Adrenal gland (tissue), 12 donors: ENCODE measurements around the gene ST3GAL6. TPM values are rescaled to one million over a fixed set of nuclear protein-coding genes. Genes with fewer than 3 reads are reported as not detected.

Experiments used
- DNase-seq, 7 donors: peaks; one replicate each; pipeline ENCODE4 v3.0.0-alpha.2; 2019 to 2020
- H3K27ac ChIP-seq, 5 donors: fragments of 200-600 bp; sonication (generic) in 4 of 5; 1 replicate in 3 of 5; 2 replicates in 2 of 5; pipeline versions ENCODE4 v1.5.1 to v1.8.0; 2016 to 2020; ENCODE audit warnings: mild to moderate bottlenecking in 1 of 5
- H3K27me3 ChIP-seq: fragments of 200-600 bp; 2 replicates; pipeline ENCODE4 v1.8.0; 2021
- H3K36me3 ChIP-seq, 2 donors: fragments of 200-600 bp; replicated peaks in 1 of 2; 1 replicate in 1 of 2; 2 replicates in 1 of 2; pipeline versions ENCODE4 v1.5.1 to v1.8.0; 2018 to 2022
- H3K4me1 ChIP-seq, 2 donors: fragments of 200-600 bp; replicated peaks in 1 of 2; 1 replicate in 1 of 2; 2 replicates in 1 of 2; pipeline versions ENCODE4 v1.5.1 to v1.8.0; 2018 to 2021
- H3K4me3 ChIP-seq, 4 donors: fragments of 200-600 bp; sonication (generic) in 3 of 4; one replicate each; pipeline ENCODE4 v1.5.1; 2016 to 2018
- H3K9me3 ChIP-seq, 3 donors: fragments of 200-600 bp; sonication (generic) in 1 of 3; replicated peaks in 1 of 3; 1 replicate in 2 of 3; 2 replicates in 1 of 3; pipeline versions ENCODE4 v1.5.1 to v1.8.0; 2016 to 2021
- CTCF ChIP-seq, 6 experiments: fragments of 450-650 bp in 4 of 6; fragments of 200-600 bp in 2 of 6; sonication (generic) in 1 of 6; IDR thresholded peaks; 1 replicate in 5 of 6; 2 replicates in 1 of 6; pipeline versions ENCODE4 v1.5.1 to v1.8.0; 2016 to 2021; ENCODE audit warnings: antibody characterized with exemption in 6 of 6, mild to moderate bottlenecking in 2 of 6, moderate library complexity in 1 of 6
- POLR2A ChIP-seq, 2 donors: fragments of 450-650 bp; IDR thresholded peaks; one replicate each; pipeline ENCODE4 v1.6.1; 2017; ENCODE audit warnings: antibody characterized with exemption in 2 of 2, mild to moderate bottlenecking in 2 of 2, moderate library complexity in 1 of 2
- whole genome bisulfite sequencing, 4 donors: extraction: QIAGEN DNeasy Blood & Tissue Kit in 2 of 4; methylation state at CpG; one replicate each; pipeline versions ENCODE4 v1.1.5 to v1.1.7; 2013 to 2017; 5-methylcytosine and 5-hydroxymethylcytosine counted together
- intact Hi-C, 2 donors: fragments of 100-400 bp; cut with DNase I; formaldehyde crosslinking; loops; one replicate each; pipeline versions ENCODE4 v1.14.1 to v1.15.0; 2022 to 2023
- polyA plus RNA-seq, 3 donors: library from polyadenylated mRNA; stranded (reverse); fragments of 200-250 nt in 2 of 3; fragments of 350-450 nt in 1 of 3; fragmentation: Illumina TruSeq in 1 of 3; extraction: RNeasy Lipid Tissue Mini Kit (QIAGEN cat#74804) in 1 of 3; gene quantifications; one replicate each; pipeline ENCODE4 v1.2.3, GENCODE V29; 2013 to 2014
- total RNA-seq, 9 donors: library from RNA; depleted of rRNA in 4 of 9; stranded (reverse); fragments of >200 nt in 4 of 9; fragments of 120-200 nt in 1 of 9; fragmentation: NEBNext Ultra II Directional in 1 of 9; extraction: Animal tissue kit (Norgen Biotek cat#: 25700) in 1 of 9; gene quantifications; one replicate each; pipeline versions ENCODE4 v1.1.0 to v1.2.4, GENCODE V29; 2013 to 2023
- donor health status: healthy with polysubstance abuse.
- donor health status: Bipolar disorder and iron deficiency.
- donor health status: DM: yes; HTN: yes; CAD: no.
- donor health status: DM: no; HTN: no; CAD: no.
- donor health status: DM: no; HTN: no; CAD: no.
- donor health status: DM: yes; HTN: yes; CAD: no.

ST3GAL6 gene
- total and polyA plus RNA-seq, 12 donors, result 6.0 to 60.5 (median 20.1) TPM

GRCh38 chr3:98777286-98777685 is 14.1 kb downstream of the ST3GAL6 start:
- Histone ChIP-seq H3K36me3 (no peaks in the 10 kb centered on the region), H3K27me3 (no peaks in the 10 kb centered on the region), H3K4me3 (no peak overlapping the region), H3K9me3 (no peaks in the 10 kb centered on the region), H3K27ac (no peak overlapping the region), H3K4me1 (peaks cover 0 to 22% of the 10 kb centered on the region in 2 donors)
- TF ChIP-seq CTCF (IDR thresholded peaks at IDR 0.05) (no peak), POLR2A (IDR thresholded peaks at IDR 0.05) (no peak)
- 85 to 97% (median 90%) methylated on average over 2 of the region's 2 CpGs for WGBS, 4 donors
- DNase-seq, result no peak
- intact Hi-C loops, result no loop called here

GRCh38 chr3:98777801-98778220 is 14.7 kb downstream of the ST3GAL6 start:
- Histone ChIP-seq H3K27me3 (no peaks in the 10 kb centered on the region), H3K36me3 (no peaks in the 10 kb centered on the region), H3K9me3 (no peaks in the 10 kb centered on the region), H3K27ac (peak overlapping the region in 1 of 5 donors; percentile 61), H3K4me1 (peaks cover 0 to 22% of the 10 kb centered on the region in 2 donors), H3K4me3 (no peak overlapping the region)
- TF ChIP-seq CTCF (IDR thresholded peaks at IDR 0.05) (no peak), POLR2A (IDR thresholded peaks at IDR 0.05) (no peak)
- DNase-seq, result no peak
- intact Hi-C loops, result no loop called here

GRCh38 chr3:98778383-98778782 is 15.2 kb downstream of the ST3GAL6 start:
- H3K9me3 ChIP-seq, result no peaks in the 10 kb centered on the region
- no peak for TF ChIP-seq POLR2A (IDR thresholded peaks at IDR 0.05)
- no peak for TF ChIP-seq CTCF (IDR thresholded peaks at IDR 0.05)
- no peaks in the 10 kb centered on the region for H3K36me3 ChIP-seq
- DNase-seq, result no peak
- intact Hi-C loops, result no loop called here
- no peak overlapping the region for H3K4me3 ChIP-seq
- H3K27me3 ChIP-seq, result no peaks in the 10 kb centered on the region
- H3K4me1 ChIP-seq, result peaks cover 0 to 22% of the 10 kb centered on the region in 2 donors
- 77 to 83% (median 81%) methylated on average over 5 of the region's 5 CpGs for WGBS, 4 donors
- peak overlapping the region in 2 of 5 donors; percentile 61 to 79 for H3K27ac ChIP-seq

- Histone ChIP-seq H3K9me3 (no peaks in the 10 kb centered on the region), H3K27ac (peak overlapping the region in 2 of 5 donors; percentile 61 to 79), H3K27me3 (no peaks in the 10 kb centered on the region), H3K4me3 (no peak overlapping the region), H3K4me1 (peaks cover 0 to 22% of the 10 kb centered on the region in 2 donors), H3K36me3 (no peaks in the 10 kb centered on the region)
- DNase-seq, result peak in 3 of 7 donors; percentile 27 to 39 (median 29)
- intact Hi-C loops, result no loop called here
- WGBS, 4 donors, result 37 to 53% (median 48%) methylated on average over 5 of the region's 5 CpGs
- TF ChIP-seq POLR2A (IDR thresholded peaks at IDR 0.05) (no peak), CTCF (IDR thresholded peaks at IDR 0.05) (no peak)
Observed at GRCh38 chr3:98778852-98779413, 15.8 kb downstream of the ST3GAL6 start.
